Trophoblast cell (in vitro differentiated cells and primary cell): ENCODE results near the gene XRCC4.

ENCODE experiments used
- DNase-seq, 2 donors: peaks; one replicate each; pipeline ENCODE4 v3.0.0-alpha.2; 2016
- H2AFZ ChIP-seq: 2 replicates; pipeline ENCODE4 v1.6.1; 2013; ENCODE audit warnings: low read length, moderate library complexity, mild to moderate bottlenecking; ENCODE audit not compliant: insufficient read depth, poor library complexity
- H2AK5ac ChIP-seq: 2 replicates; pipeline ENCODE4 v1.6.1; 2013; ENCODE audit warnings: mild to moderate bottlenecking, low read length
- H2BK120ac ChIP-seq: 2 replicates; pipeline ENCODE4 v1.6.1; 2013; ENCODE audit warnings: low read length, mild to moderate bottlenecking, moderate library complexity; ENCODE audit not compliant: insufficient read depth, poor library complexity
- H2BK12ac ChIP-seq: 2 replicates; pipeline ENCODE4 v1.6.1; 2013; ENCODE audit warnings: mild to moderate bottlenecking, low read length, moderate library complexity
- H2BK5ac ChIP-seq: 2 replicates; pipeline ENCODE4 v1.6.1; 2013; ENCODE audit warnings: low read length, low read depth, moderate library complexity, mild to moderate bottlenecking; ENCODE audit not compliant: poor library complexity
- H3K14ac ChIP-seq: 2 replicates; pipeline ENCODE4 v1.6.1; 2013; ENCODE audit warnings: mild to moderate bottlenecking, low read length
- H3K18ac ChIP-seq: 2 replicates; pipeline ENCODE4 v1.6.1; 2013; ENCODE audit warnings: mild to moderate bottlenecking, low read length
- H3K23ac ChIP-seq: 2 replicates; pipeline ENCODE4 v1.6.1; 2013; ENCODE audit warnings: low read length
- H3K27ac ChIP-seq: 2 replicates; pipeline ENCODE4 v1.5.1; 2013; ENCODE audit warnings: low read depth, mild to moderate bottlenecking, inconsistent platforms, low read length, moderate library complexity
- H3K27me3 ChIP-seq: 2 replicates; pipeline ENCODE4 v1.6.1; 2013; ENCODE audit warnings: inconsistent platforms, mild to moderate bottlenecking, low read length, moderate library complexity; ENCODE audit not compliant: insufficient read depth
- H3K36me3 ChIP-seq, 2 experiments: 1 replicate in 1 of 2; 2 replicates in 1 of 2; pipeline ENCODE4 v1.6.1; 2013; ENCODE audit warnings: low read length in 2 of 2, mild to moderate bottlenecking in 2 of 2, moderate library complexity in 1 of 2; ENCODE audit not compliant: insufficient read depth in 2 of 2, control insufficient read depth in 1 of 2
- H3K4ac ChIP-seq: 2 replicates; pipeline ENCODE4 v1.6.1; 2013; ENCODE audit warnings: low read depth, mild to moderate bottlenecking, low read length, moderate library complexity
- H3K4me1 ChIP-seq, 2 experiments: 1 replicate in 1 of 2; 2 replicates in 1 of 2; pipeline ENCODE4 v1.6.1; 2013; ENCODE audit warnings: low read length in 2 of 2, mild to moderate bottlenecking in 2 of 2, moderate library complexity in 1 of 2; ENCODE audit not compliant: insufficient read depth in 2 of 2, control insufficient read depth in 1 of 2
- H3K4me2 ChIP-seq: 2 replicates; pipeline ENCODE4 v1.6.1; 2013; ENCODE audit warnings: inconsistent platforms, mild to moderate bottlenecking, low read length, moderate library complexity
- H3K4me3 ChIP-seq: 2 replicates; pipeline ENCODE4 v1.5.1; 2013; ENCODE audit warnings: mild to moderate bottlenecking, low read depth, low read length, inconsistent platforms
- H3K79me1 ChIP-seq: one replicate; pipeline ENCODE4 v1.6.1; 2013; ENCODE audit warnings: low read length
- H3K79me2 ChIP-seq: 2 replicates; pipeline ENCODE4 v1.6.1; 2013; ENCODE audit warnings: low read length, mild to moderate bottlenecking; ENCODE audit not compliant: control insufficient read depth, insufficient read depth, poor library complexity
- H3K9ac ChIP-seq: 2 replicates; pipeline ENCODE4 v1.6.1; 2013; ENCODE audit warnings: mild to moderate bottlenecking, low read length
- H3K9me3 ChIP-seq: 2 replicates; pipeline ENCODE4 v1.6.1; 2013; ENCODE audit warnings: low read depth, mild to moderate bottlenecking, control low read depth, inconsistent platforms, low read length; ENCODE audit not compliant: insufficient read depth
- H4K12ac ChIP-seq: 2 replicates; pipeline ENCODE4 v1.6.1; 2013; ENCODE audit warnings: low read depth, mild to moderate bottlenecking, low read length, moderate library complexity
- H4K8ac ChIP-seq: 2 replicates; pipeline ENCODE4 v1.6.1; 2013; ENCODE audit warnings: low read depth, mild to moderate bottlenecking, low read length, moderate library complexity
- H4K91ac ChIP-seq: one replicate; pipeline ENCODE4 v1.6.1; 2013; ENCODE audit warnings: low read depth, mild to moderate bottlenecking, low read length, moderate library complexity
- WGBS: extraction: QIAGEN DNeasy Blood & Tissue Kit; methylation state at CpG from one replicate; pipeline ENCODE4 v1.1.7; 2013; ENCODE audit warnings: missing lambda C conversion rate; ENCODE audit not compliant: insufficient read length, insufficient coverage; ENCODE audit errors: extremely low coverage; 5-methylcytosine and 5-hydroxymethylcytosine counted together

Gene XRCC4

GRCh38 chr5:83097689-83098231 lies 20.4 kb downstream of the XRCC4 start:
- H2BK120ac ChIP-seq: no peak overlapping the region
- no peak overlapping the region for H3K4me2 ChIP-seq
- H3K18ac ChIP-seq: no peak overlapping the region
- no peak overlapping the region for H3K9ac ChIP-seq
- H3K9me3 ChIP-seq: no peaks in the 10 kb centered on the region
- H3K79me1 ChIP-seq: peaks cover 4% of the 10 kb centered on the region
- no peaks in the 10 kb centered on the region for H3K79me2 ChIP-seq
- no peak for DNase-seq
- no CpG with 5 or more reads among the region's 2 CpGs for WGBS
- H4K8ac ChIP-seq: no peak overlapping the region
- H4K91ac ChIP-seq: no peak overlapping the region
- no peak overlapping the region for H3K4me3 ChIP-seq
- no peak overlapping the region for H3K23ac ChIP-seq
- H3K27ac ChIP-seq: no peak overlapping the region
- no peak overlapping the region for H2BK5ac ChIP-seq
- no peak overlapping the region for H3K4ac ChIP-seq
- no peaks in the 10 kb centered on the region for H3K27me3 ChIP-seq
- H3K4me1 ChIP-seq: peaks cover 6 to 8% of the 10 kb centered on the region in 2 experiments
- no peak overlapping the region for H2AK5ac ChIP-seq
- H2AFZ ChIP-seq: no peak overlapping the region
- no peak overlapping the region for H3K14ac ChIP-seq
- no peaks in the 10 kb centered on the region for H3K36me3 ChIP-seq
- no peak overlapping the region for H2BK12ac ChIP-seq
- no peak overlapping the region for H4K12ac ChIP-seq

GRCh38 chr5:83099001-83099400 lies 21.7 kb downstream of the XRCC4 start:
- Histone ChIP-seq H3K4ac (no peak overlapping the region), H4K12ac (no peak overlapping the region), H2AK5ac (no peak overlapping the region), H4K8ac (no peak overlapping the region), H3K27ac (no peak overlapping the region), H3K79me1 (peaks cover 4% of the 10 kb centered on the region), H3K9ac (no peak overlapping the region), H2AFZ (no peak overlapping the region), H3K36me3 (no peaks in the 10 kb centered on the region), H3K4me1 (peaks cover 6 to 8% of the 10 kb centered on the region in 2 experiments), H3K14ac (no peak overlapping the region), H3K18ac (no peak overlapping the region), H3K4me2 (no peak overlapping the region), H2BK12ac (no peak overlapping the region), H3K4me3 (no peak overlapping the region), H3K23ac (no peak overlapping the region), H3K9me3 (no peaks in the 10 kb centered on the region), H4K91ac (no peak overlapping the region), H3K27me3 (no peaks in the 10 kb centered on the region), H3K79me2 (no peaks in the 10 kb centered on the region), H2BK120ac (no peak overlapping the region), H2BK5ac (no peak overlapping the region)
- no peak for DNase-seq

- H3K18ac ChIP-seq: no peak overlapping the region
- no peaks in the 10 kb centered on the region for H3K27me3 ChIP-seq
- no peak overlapping the region for H3K23ac ChIP-seq
- no peaks in the 10 kb centered on the region for H3K36me3 ChIP-seq
- H4K12ac ChIP-seq: no peak overlapping the region
- H2BK12ac ChIP-seq: no peak overlapping the region
- DNase-seq: no peak
- no peaks in the 10 kb centered on the region for H3K9me3 ChIP-seq
- H3K27ac ChIP-seq: no peak overlapping the region
- H4K91ac ChIP-seq: no peak overlapping the region
- no peaks in the 10 kb centered on the region for H3K79me2 ChIP-seq
- H2AFZ ChIP-seq: no peak overlapping the region
- H3K79me1 ChIP-seq: peaks cover 4% of the 10 kb centered on the region
- no peak overlapping the region for H3K4ac ChIP-seq
- no peak overlapping the region for H3K14ac ChIP-seq
- no peak overlapping the region for H3K4me3 ChIP-seq
- peaks cover 6 to 8% of the 10 kb centered on the region in 2 experiments for H3K4me1 ChIP-seq
- H2BK5ac ChIP-seq: no peak overlapping the region
- H2AK5ac ChIP-seq: no peak overlapping the region
- no peak overlapping the region for H3K4me2 ChIP-seq
- H4K8ac ChIP-seq: peak overlapping the region; percentile 28
- WGBS: no CpG with 5 or more reads among the region's 1 CpG
- no peak overlapping the region for H3K9ac ChIP-seq
- H2BK120ac ChIP-seq: peak overlapping the region; percentile 22
These were observed 22.1 kb downstream of the XRCC4 start for GRCh38 chr5:83099445-83099844.

- no peak overlapping the region for H2BK120ac ChIP-seq
- H3K79me2 ChIP-seq: no peaks in the 10 kb centered on the region
- no peaks in the 10 kb centered on the region for H3K27me3 ChIP-seq
- H3K9ac ChIP-seq: no peak overlapping the region
- H2BK5ac ChIP-seq: no peak overlapping the region
- no peak overlapping the region for H3K23ac ChIP-seq
- no peak overlapping the region for H2AFZ ChIP-seq
- H2AK5ac ChIP-seq: no peak overlapping the region
- no peak overlapping the region for H2BK12ac ChIP-seq
- no peak overlapping the region for H3K27ac ChIP-seq
- H4K8ac ChIP-seq: no peak overlapping the region
- no peak overlapping the region for H4K91ac ChIP-seq
- no peaks in the 10 kb centered on the region for H3K9me3 ChIP-seq
- peak in 1 of 2 donors; percentile 57 for DNase-seq
- no CpG with 5 or more reads among the region's 1 CpG for WGBS
- no peak overlapping the region for H3K4me2 ChIP-seq
- H3K4ac ChIP-seq: no peak overlapping the region
- no peaks in the 10 kb centered on the region for H3K36me3 ChIP-seq
- H3K14ac ChIP-seq: no peak overlapping the region
- no peak overlapping the region for H4K12ac ChIP-seq
- H3K18ac ChIP-seq: no peak overlapping the region
- H3K4me1 ChIP-seq: no peaks in the 10 kb centered on the region
- H3K79me1 ChIP-seq: no peaks in the 10 kb centered on the region
- no peak overlapping the region for H3K4me3 ChIP-seq
These were observed 24.2 kb downstream of the XRCC4 start for GRCh38 chr5:83101514-83101913.
